HCT116 (cell line): ENCODE results near the gene CUL4A. TPM values are rescaled to one million over a fixed set of nuclear protein-coding genes. Genes with fewer than 3 reads are reported as not detected.
"Not testable (repeated sequence)": the region's sequence is repeated elsewhere in the genome, so short reads cannot be mapped to it uniquely, and the experiment has no call there.

ENCODE experiments used
- ATAC-seq: fragments of 200-7000 bp; cut with Tn5 transposase; 2 replicates; pipeline ENCODE4 v1.9.1; 2020; ENCODE audit warnings: mild to moderate bottlenecking, moderate library complexity
- BruUV-seq: library from RNA; stranded (reverse); fragments of 400-500 nt; replicated peaks from 2 replicates; lab custom pipeline; 2021; lab: Mats Ljungman, UMichigan
- CTCF ChIA-PET: fragments of 300-600 bp; sonication (Branson Sonifier 250); formaldehyde crosslinking; loops from one replicate; lab custom pipeline; 2021; ENCODE audit warnings: antibody characterized with exemption; lab: Charles Lee
- POLR2A ChIA-PET: fragments of 300-600, 350-600 bp; sonication (Branson Sonifier 250); formaldehyde crosslinking; loops from one replicate; lab custom pipeline; 2021; ENCODE audit warnings: antibody characterized with exemption; lab: Charles Lee
- RAD21 ChIA-PET, 2 experiments: fragments of 300-600 bp; sonication (Branson Sonifier 250); formaldehyde crosslinking; loops; one replicate each; lab custom pipeline; 2023; ENCODE audit warnings: low total read pairs in 2 of 2; ENCODE audit not compliant: uncharacterized antibody in 2 of 2, unreplicated experiment in 2 of 2, low non-redundant PET in 1 of 2; lab: Charles Lee
- DNase-seq: peaks from one replicate; pipeline ENCODE4 v3.0.0-alpha.2; 2010; ENCODE audit warnings: low read depth, low spot score
- H2AFZ ChIP-seq: fragments of 200-600 bp; shearing (Covaris generic), sonication (generic); 2 replicates; pipeline ENCODE4 v1.6.1; 2017; ENCODE audit warnings: low read depth, mixed run types, mixed read lengths, antibody characterized with exemption, low read length; ENCODE audit not compliant: poor library complexity, severe bottlenecking
- H3K27ac ChIP-seq: 2 replicates; pipeline ENCODE4 v1.5.1; 2012; ENCODE audit warnings: low read depth, low read length
- H3K27me3 ChIP-seq: fragments of 200-600 bp; sonication (generic); 2 replicates; pipeline ENCODE4 v1.6.1; 2016; ENCODE audit warnings: mixed run types, low read length, mixed read lengths; ENCODE audit not compliant: insufficient read depth
- H3K36me3 ChIP-seq, 2 experiments: fragments of 200-500 bp in 1 of 2; fragments of 200-600 bp in 1 of 2; sonication (Bioruptor generic) in 1 of 2; sonication (generic) in 1 of 2; 2 replicates each; pipeline versions ENCODE4 v1.5.1 to v1.6.1; 2014 to 2016; ENCODE audit warnings: low read length in 2 of 2, inconsistent platforms in 1 of 2, mixed read lengths in 1 of 2, mixed run types in 1 of 2; ENCODE audit not compliant: insufficient read depth in 2 of 2, control insufficient read depth in 1 of 2
- H3K4me1 ChIP-seq, 2 experiments: fragments of 200-600 bp in 1 of 2; sonication (generic) in 1 of 2; 2 replicates each; pipeline versions ENCODE4 v1.5.1 to v1.6.1; 2012 to 2017; ENCODE audit warnings: low read length in 2 of 2, inconsistent platforms in 1 of 2, mild to moderate bottlenecking in 1 of 2, mixed read lengths in 1 of 2, mixed run types in 1 of 2, moderate library complexity in 1 of 2; ENCODE audit not compliant: insufficient read depth in 2 of 2, control insufficient read depth in 1 of 2
- H3K4me2 ChIP-seq: fragments of 200-600 bp; sonication (generic); 2 replicates; pipeline ENCODE4 v1.6.1; 2017; ENCODE audit warnings: mixed run types, low read length, mixed read lengths
- H3K4me3 ChIP-seq, 2 experiments: fragments of 200-600 bp in 1 of 2; sonication (generic) in 1 of 2; replicated peaks in 1 of 2; 2 replicates each; pipeline ENCODE4 v1.5.1; 2011 to 2016; ENCODE audit warnings: low read length in 2 of 2, control low read depth in 1 of 2, low read depth in 1 of 2, mild to moderate bottlenecking in 1 of 2, mixed read lengths in 1 of 2, mixed run types in 1 of 2
- H3K79me2 ChIP-seq: fragments of 200-600 bp; sonication (generic); 2 replicates; pipeline ENCODE4 v1.6.1; 2017; ENCODE audit warnings: mild to moderate bottlenecking, mixed run types, low read length, moderate library complexity, mixed read lengths; ENCODE audit not compliant: insufficient read depth
- H3K9ac ChIP-seq: fragments of 200-600 bp; sonication (generic); 2 replicates; pipeline ENCODE4 v1.6.1; 2016; ENCODE audit warnings: low read length, mixed read lengths
- H3K9me2 ChIP-seq: fragments of 200-600 bp; sonication (generic), shearing (Covaris generic); 2 replicates; pipeline ENCODE4 v1.6.1; 2017; ENCODE audit warnings: mixed run types, mild to moderate bottlenecking, moderate library complexity; ENCODE audit not compliant: insufficient read depth
- H3K9me3 ChIP-seq, 2 experiments: fragments of 200-500 bp in 1 of 2; fragments of 200-600 bp in 1 of 2; sonication (Bioruptor generic) in 1 of 2; sonication (generic) in 1 of 2; 2 replicates each; pipeline ENCODE4 v1.6.1; 2014 to 2017; ENCODE audit warnings: low read length in 2 of 2, mixed read lengths in 2 of 2, inconsistent platforms in 1 of 2, low read depth in 1 of 2, mild to moderate bottlenecking in 1 of 2, mixed run types in 1 of 2, moderate library complexity in 1 of 2; ENCODE audit not compliant: control insufficient read depth in 1 of 2, insufficient read depth in 1 of 2
- H4K20me1 ChIP-seq: fragments of 200-600 bp; sonication (generic), shearing (Covaris generic); 2 replicates; pipeline ENCODE4 v1.6.1; 2017; ENCODE audit warnings: mixed run types, mild to moderate bottlenecking, moderate library complexity; ENCODE audit not compliant: insufficient read depth
- ATF3 ChIP-seq: IDR thresholded peaks from 2 replicates; pipeline ENCODE4 v1.6.1; 2012
- CBX3 ChIP-seq: IDR thresholded peaks from 2 replicates; pipeline ENCODE4 v1.6.1; 2012; ENCODE audit warnings: low read depth
- CEBPB ChIP-seq: IDR thresholded peaks from 2 replicates; pipeline ENCODE4 v1.6.1; 2012; ENCODE audit warnings: low read depth
- CTCF ChIP-seq, 3 experiments: fragments of 200-600 bp in 1 of 3; sonication (generic) in 1 of 3; IDR thresholded peaks in 2 of 3; conservative IDR thresholded peaks in 1 of 3; 2 replicates each; pipeline ENCODE4 v1.5.1; 2012 to 2017; ENCODE audit warnings: low read depth in 2 of 3, low read length in 2 of 3, antibody characterized with exemption in 1 of 3, borderline replicate concordance in 1 of 3, control low read depth in 1 of 3, mild to moderate bottlenecking in 1 of 3, mixed read lengths in 1 of 3, mixed run types in 1 of 3, moderate library complexity in 1 of 3; ENCODE audit not compliant: insufficient read depth in 1 of 3
- EGR1 ChIP-seq: IDR thresholded peaks from 2 replicates; pipeline ENCODE4 v1.6.1; 2012; ENCODE audit warnings: low read depth
- ELF1 ChIP-seq: IDR thresholded peaks from 2 replicates; pipeline ENCODE4 v1.6.1; 2012; ENCODE audit warnings: low read depth, borderline replicate concordance
- JUND ChIP-seq: IDR thresholded peaks from 2 replicates; pipeline ENCODE4 v1.6.1; 2012
- REST ChIP-seq: IDR thresholded peaks from 2 replicates; pipeline ENCODE4 v1.6.1; 2012; ENCODE audit warnings: low read depth
- YY1 ChIP-seq: IDR thresholded peaks from 2 replicates; pipeline ENCODE4 v1.6.1; 2011; ENCODE audit warnings: low read length, low read depth, moderate library complexity, mild to moderate bottlenecking; ENCODE audit not compliant: insufficient replicate concordance; ENCODE audit errors: extremely low read depth
- ZNF274 ChIP-seq: fragments of 200-500 bp; sonication (Bioruptor generic); IDR thresholded peaks from 2 replicates; pipeline ENCODE4 v1.6.1; 2014; ENCODE audit warnings: mild to moderate bottlenecking, low read depth, low read length, inconsistent platforms
- intact Hi-C: fragments of 100-400 bp; cut with micrococcal nuclease; formaldehyde crosslinking; loops from 2 replicates; pipeline ENCODE4 v1.10.0; 2022
- total RNA-seq: library from RNA; stranded (reverse); gene quantifications from one replicate; pipeline ENCODE4 v1.2.1, GENCODE V29; 2021; ENCODE audit not compliant: unreplicated experiment

Gene CUL4A
- total RNA-seq, 1 experiment from 2014 or later, result 76.5 TPM

- no peak for TF ChIP-seq YY1
- TF ChIP-seq, all 23 proteins: peak for 0
These were observed 51.6 kb downstream of the CUL4A start (continued) for GRCh38 chr13:113260996-113261395.

GRCh38 chr13:113263016-113263415, 53.6 kb downstream of the CUL4A start:
- H3K9me2 ChIP-seq, H3K9me3 ChIP-seq, H3K79me2 ChIP-seq, CTCF ChIA-PET, H4K20me1 ChIP-seq, intact Hi-C loops, BruUV-seq, H3K9ac ChIP-seq, H3K27ac ChIP-seq, POLR2A ChIA-PET, H3K4me2 ChIP-seq, H3K4me3 ChIP-seq, DNase-seq, ATAC-seq, H2AFZ ChIP-seq, H3K27me3 ChIP-seq, H3K4me1 ChIP-seq, RAD21 ChIA-PET: not testable (repeated sequence)
- peaks cover 17 to 23% of the 10 kb centered on the region in 2 experiments; a peak in 3 of 4 replicates for H3K36me3 ChIP-seq

GRCh38 chr13:113267642-113268405, 58.4 kb downstream of the CUL4A start:
- DNase-seq, result no peak
- CTCF ChIA-PET, result interaction anchor here (1.1 kb wide), 1 partner anchor 105 kb away, joined by 3 read pairs; no protein-coding TSS in a partner anchor
- H3K4me3 ChIP-seq, result no peak overlapping the region
- H3K4me2 ChIP-seq, result no peak overlapping the region
- no peak overlapping the region for H2AFZ ChIP-seq
- H4K20me1 ChIP-seq, result no peaks in the 10 kb centered on the region
- POLR2A ChIA-PET, result no interaction called here
- ATAC-seq, result peak; percentile 63
- no peak overlapping the region for H3K9ac ChIP-seq
- H3K36me3 ChIP-seq, result peaks cover 3 to 7% of the 10 kb centered on the region in 2 experiments; a peak in 1 of 4 replicates
- no peaks in the 10 kb centered on the region for H3K79me2 ChIP-seq
- H3K27me3 ChIP-seq, result no peaks in the 10 kb centered on the region
- no peaks in the 10 kb centered on the region for H3K4me1 ChIP-seq
- TF ChIP-seq ELF1, result no peak
- no peak for TF ChIP-seq CBX3
- TF ChIP-seq CEBPB, result no peak
- TF ChIP-seq REST, result no peak
- TF ChIP-seq ATF3, result no peak
- no peak for TF ChIP-seq JUND
- no peak for TF ChIP-seq EGR1
- no peak for TF ChIP-seq ZNF274
- TF ChIP-seq CTCF (IDR thresholded peaks at IDR 0.05 in 2 of 3, conservative IDR thresholded peaks at IDR 0.05 in 1 of 3; ENCODE audit: borderline replicate concordance in 1 of 3, insufficient read depth in 1 of 3, low read depth in 2 of 3, low read length in 2 of 3), result no peak
- intact Hi-C loops, result no loop called here
- H3K27ac ChIP-seq, result no peak overlapping the region
- no peaks in the 10 kb centered on the region for H3K9me2 ChIP-seq
- RAD21 ChIA-PET, result no interaction called here
- H3K9me3 ChIP-seq, result no peaks in the 10 kb centered on the region
- BruUV-seq, result no TSS peak
